Parathyroid adenoma (tissue), 2 donors: ENCODE measurements around the gene TSC22D3.
"Not testable (repeated sequence)": the region's sequence is repeated elsewhere in the genome, so short reads cannot be mapped to it uniquely, and the experiment has no call there.

ENCODE experiments used
- H2AFZ ChIP-seq: fragments of 300-600 bp; sonication (generic); one replicate; pipeline ENCODE4 v1.7.0; 2017; ENCODE audit warnings: antibody characterized with exemption, mild to moderate bottlenecking
- H3K27ac ChIP-seq: fragments of 300-600 bp; sonication (generic); one replicate; pipeline ENCODE4 v1.7.0; 2017
- H3K27me3 ChIP-seq: fragments of 300-600 bp; sonication (generic); one replicate; pipeline ENCODE4 v1.7.0; 2017; ENCODE audit warnings: low read length; ENCODE audit not compliant: control insufficient read depth, insufficient read depth
- H3K36me3 ChIP-seq: fragments of 300-600 bp; sonication (generic); one replicate; pipeline ENCODE4 v1.7.0; 2017; ENCODE audit warnings: low read length; ENCODE audit not compliant: control insufficient read depth, insufficient read depth
- H3K4me1 ChIP-seq: fragments of 300-600 bp; sonication (generic); one replicate; pipeline ENCODE4 v1.7.0; 2017; ENCODE audit warnings: control low read depth
- H3K4me2 ChIP-seq: fragments of 300-600 bp; sonication (generic); one replicate; pipeline ENCODE4 v1.7.0; 2017; ENCODE audit warnings: low read length
- H3K4me3 ChIP-seq: fragments of 300-600 bp; sonication (generic); one replicate; pipeline ENCODE4 v1.7.0; 2017; ENCODE audit warnings: low read depth, low read length
- H3K79me2 ChIP-seq: fragments of 300-600 bp; sonication (generic); one replicate; pipeline ENCODE4 v1.7.0; 2017; ENCODE audit warnings: control low read depth
- H3K9ac ChIP-seq: fragments of 300-600 bp; sonication (generic); one replicate; pipeline ENCODE4 v1.7.0; 2017; ENCODE audit warnings: mild to moderate bottlenecking
- H3K9me3 ChIP-seq: fragments of 300-600 bp; sonication (generic); one replicate; pipeline ENCODE4 v1.7.0; 2017; ENCODE audit warnings: low read length; ENCODE audit not compliant: control insufficient read depth
- CTCF ChIP-seq: fragments of 300-600 bp; sonication (generic); IDR thresholded peaks from one replicate; pipeline ENCODE4 v1.7.0; 2017; ENCODE audit warnings: antibody characterized with exemption, mild to moderate bottlenecking
- donor health status: primary hyperparathyroidism.

TSC22D3 gene

GRCh38 chrX:107775734-107776511 lies at the start of gene TSC22D3:
Gene TSC22D3, minus strand, starts transcription at chrX:107775787. Its CDS starts 368 bp downstream, at chrX:107775419.
- Histone ChIP-seq H3K36me3 (no peaks in the 10 kb centered on the region), H3K9me3 (no peaks in the 10 kb centered on the region), H3K9ac (no peak within 1 kb of the TSS), H3K4me1 (no peaks in the 10 kb centered on the region), H3K4me3 (peak within 1 kb of the TSS; percentile 65), H3K79me2 (no peaks in the 10 kb centered on the region), H3K27me3 (no peaks in the 10 kb centered on the region), H3K4me2 (peak within 1 kb of the TSS; percentile 84), H3K27ac (peak within 1 kb of the TSS; percentile 57), H2AFZ (peak within 1 kb of the TSS; percentile 76)
- peak; percentile 26 for TF ChIP-seq CTCF

- no peak overlapping the region for H3K9ac ChIP-seq
- no peaks in the 10 kb centered on the region for H3K9me3 ChIP-seq
- no peak for TF ChIP-seq CTCF
- H3K79me2 ChIP-seq: no peaks in the 10 kb centered on the region
- H3K27me3 ChIP-seq: no peaks in the 10 kb centered on the region
- H3K27ac ChIP-seq: no peak overlapping the region
- H3K4me2 ChIP-seq: no peak overlapping the region
- H2AFZ ChIP-seq: no peak overlapping the region
- no peak overlapping the region for H3K4me3 ChIP-seq
- H3K36me3 ChIP-seq: no peaks in the 10 kb centered on the region
- no peaks in the 10 kb centered on the region for H3K4me1 ChIP-seq
These were observed 47.9 kb upstream of the TSC22D3 start for GRCh38 chrX:107823456-107823855.

GRCh38 chrX:107823042-107823441 lies 47.5 kb upstream of the TSC22D3 start:
- H3K9me3 ChIP-seq: no peaks in the 10 kb centered on the region
- no peak overlapping the region for H3K27ac ChIP-seq
- TF ChIP-seq CTCF: no peak
- H3K4me2 ChIP-seq: no peak overlapping the region
- no peak overlapping the region for H3K9ac ChIP-seq
- no peaks in the 10 kb centered on the region for H3K4me1 ChIP-seq
- H3K79me2 ChIP-seq: no peaks in the 10 kb centered on the region
- H3K4me3 ChIP-seq: no peak overlapping the region
- no peak overlapping the region for H2AFZ ChIP-seq
- H3K27me3 ChIP-seq: no peaks in the 10 kb centered on the region
- no peaks in the 10 kb centered on the region for H3K36me3 ChIP-seq

GRCh38 chrX:107818900-107819521 lies 43.4 kb upstream of the TSC22D3 start:
- Histone ChIP-seq H3K27ac (no peak overlapping the region), H3K4me2 (no peak overlapping the region), H3K9ac (no peak overlapping the region), H3K4me3 (no peak overlapping the region), H3K27me3 (no peaks in the 10 kb centered on the region), H3K9me3 (no peaks in the 10 kb centered on the region), H3K79me2 (no peaks in the 10 kb centered on the region), H3K4me1 (no peaks in the 10 kb centered on the region), H3K36me3 (no peaks in the 10 kb centered on the region), H2AFZ (no peak overlapping the region)
- no peak for TF ChIP-seq CTCF

GRCh38 chrX:107810053-107810452 lies 34.5 kb upstream of the TSC22D3 start:
- not testable (repeated sequence) for H3K4me3 ChIP-seq, H3K9me3 ChIP-seq, H3K27ac ChIP-seq, H3K4me2 ChIP-seq, H3K79me2 ChIP-seq, H3K36me3 ChIP-seq, H3K27me3 ChIP-seq, H2AFZ ChIP-seq, H3K4me1 ChIP-seq, H3K9ac ChIP-seq
